ENCODE data around the gene DAB2IP.

DAB2IP gene

DNA sequence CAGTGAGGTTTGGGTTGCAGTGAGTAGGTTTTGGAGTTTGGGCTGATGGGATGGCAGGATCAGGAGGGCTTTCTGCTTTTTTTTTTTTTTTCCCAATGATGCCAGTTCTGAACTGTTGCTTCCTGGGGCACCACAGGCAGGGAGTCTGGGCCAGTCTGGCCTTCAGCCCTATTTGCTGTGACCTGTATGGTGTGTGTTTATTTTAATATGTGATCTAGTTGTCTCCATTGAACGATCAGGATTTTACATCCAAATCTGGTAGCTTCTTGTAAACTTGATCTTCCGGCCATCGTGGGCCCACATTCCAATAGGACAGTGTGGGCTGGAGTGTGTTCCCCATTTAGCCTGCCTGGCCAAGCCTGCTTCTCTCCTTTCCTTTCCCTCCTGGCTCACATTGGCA, 25.8 kb upstream of the DAB2IP start:
- no peak for DNase-seq (ENCODE audit: low read depth in 1 of 2, low spot score in 1 of 2)

DNA sequence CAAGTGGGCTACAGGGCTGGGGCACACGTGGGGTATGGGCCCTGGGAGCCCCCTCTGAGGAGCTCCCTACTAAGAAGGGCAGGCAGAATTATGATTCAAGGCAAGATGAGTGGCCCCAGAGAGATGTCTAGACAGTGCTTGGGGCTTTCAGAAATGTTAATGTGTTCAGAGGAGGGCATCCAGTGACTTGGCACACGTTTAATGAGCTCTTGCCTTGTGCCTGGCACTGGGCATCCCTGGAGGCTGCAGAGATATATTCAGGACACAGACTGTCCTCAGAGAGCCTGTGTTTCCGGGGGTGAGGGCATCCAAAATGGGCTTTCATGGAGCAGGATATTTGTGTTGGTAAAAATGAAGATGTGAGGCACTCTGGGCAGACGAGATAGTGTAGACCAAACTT, 25.4 kb upstream of the DAB2IP start:
- DNase-seq (ENCODE audit: low read depth in 1 of 2, low spot score in 1 of 2): no peak

DNA sequence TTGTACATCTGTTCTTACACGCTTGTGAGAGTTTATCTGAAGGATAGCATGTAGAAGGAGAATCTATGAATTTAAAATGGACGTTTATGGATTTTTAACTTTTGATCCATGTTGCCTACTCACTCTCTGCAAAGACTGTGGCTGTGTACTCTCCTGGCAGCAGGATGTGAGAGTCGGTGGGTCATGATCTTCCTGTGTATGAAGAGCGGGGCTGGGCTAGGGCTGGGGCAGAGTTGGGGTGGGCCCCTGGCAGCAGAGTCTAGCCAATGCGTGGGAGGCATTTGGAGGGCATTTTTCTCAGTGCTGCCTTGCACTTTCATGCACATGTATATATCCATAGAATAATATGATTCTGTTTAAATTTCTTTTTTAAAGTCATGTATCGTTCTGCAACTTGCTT, 24.0 kb upstream of the DAB2IP start:
- DNase-seq (ENCODE audit: low read depth in 1 of 2, low spot score in 1 of 2): no peak

DNA sequence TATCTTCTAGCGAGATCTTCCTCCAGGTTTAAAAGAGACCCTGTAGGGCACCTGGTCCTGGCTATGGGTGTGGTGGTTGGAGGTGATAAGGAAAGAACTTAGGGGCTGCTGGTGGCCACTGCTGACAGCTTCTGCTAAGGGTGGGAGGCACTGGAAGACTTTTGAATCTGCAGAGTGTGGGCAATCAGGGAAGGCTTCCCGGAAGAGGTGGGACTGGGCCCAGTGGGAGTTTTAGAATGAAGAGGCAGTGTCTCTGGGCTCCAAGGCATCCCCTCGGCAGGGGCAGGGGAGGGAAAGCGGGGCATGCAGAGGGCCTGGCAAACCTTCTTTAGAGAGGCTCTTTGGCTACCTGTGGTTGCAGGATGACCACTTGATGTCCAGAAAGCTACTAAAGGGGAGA, 23.0 kb upstream of the DAB2IP start:
- DNase-seq (ENCODE audit: low read depth in 1 of 2, low spot score in 1 of 2): no peak

DNA sequence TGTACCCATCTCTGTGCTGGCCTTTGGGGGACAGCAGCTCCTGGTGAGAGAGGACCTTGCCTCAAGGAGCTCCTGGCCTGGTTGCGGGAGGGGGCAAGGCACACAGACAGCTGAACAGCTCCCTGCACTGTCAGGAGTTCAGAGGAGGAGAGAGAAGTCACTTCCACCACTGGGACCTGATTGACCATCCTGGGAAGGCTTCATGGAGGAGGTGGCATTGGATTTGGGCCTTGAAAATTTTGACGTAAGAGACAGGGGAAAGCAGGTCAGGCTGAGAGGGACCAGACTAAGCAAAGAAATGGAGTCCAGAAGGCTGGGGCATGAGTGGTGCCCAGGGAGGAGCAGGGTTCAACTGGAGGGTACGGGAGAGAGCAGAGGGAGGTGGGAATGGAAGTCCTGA, 20.3 kb upstream of the DAB2IP start:
- DNase-seq (ENCODE audit: low read depth in 1 of 2, low spot score in 1 of 2): no peak

DNA sequence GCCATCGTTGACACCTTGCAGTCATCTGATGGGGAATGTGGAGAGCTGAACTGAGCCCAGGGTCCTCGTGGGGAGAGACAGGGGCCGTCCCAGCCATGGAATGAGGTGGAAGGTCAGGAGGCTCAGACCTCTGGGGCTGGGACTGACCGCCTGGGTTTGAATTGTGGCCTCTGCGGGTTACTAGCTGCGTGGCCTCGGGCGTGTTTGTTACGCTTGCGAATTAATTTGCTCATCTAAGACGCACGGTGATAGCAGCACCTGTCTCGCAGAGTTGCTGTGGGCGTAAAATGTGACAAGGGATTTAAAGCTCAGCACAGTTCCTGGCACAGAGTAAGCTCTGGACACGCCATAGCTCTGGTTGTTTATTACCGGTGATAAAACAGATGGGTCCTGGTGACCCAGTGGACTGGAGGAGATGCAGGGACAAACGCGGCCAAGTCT, 19.4 kb upstream of the DAB2IP start:
- DNase-seq (ENCODE audit: low read depth in 1 of 2, low spot score in 1 of 2): no peak

DNA sequence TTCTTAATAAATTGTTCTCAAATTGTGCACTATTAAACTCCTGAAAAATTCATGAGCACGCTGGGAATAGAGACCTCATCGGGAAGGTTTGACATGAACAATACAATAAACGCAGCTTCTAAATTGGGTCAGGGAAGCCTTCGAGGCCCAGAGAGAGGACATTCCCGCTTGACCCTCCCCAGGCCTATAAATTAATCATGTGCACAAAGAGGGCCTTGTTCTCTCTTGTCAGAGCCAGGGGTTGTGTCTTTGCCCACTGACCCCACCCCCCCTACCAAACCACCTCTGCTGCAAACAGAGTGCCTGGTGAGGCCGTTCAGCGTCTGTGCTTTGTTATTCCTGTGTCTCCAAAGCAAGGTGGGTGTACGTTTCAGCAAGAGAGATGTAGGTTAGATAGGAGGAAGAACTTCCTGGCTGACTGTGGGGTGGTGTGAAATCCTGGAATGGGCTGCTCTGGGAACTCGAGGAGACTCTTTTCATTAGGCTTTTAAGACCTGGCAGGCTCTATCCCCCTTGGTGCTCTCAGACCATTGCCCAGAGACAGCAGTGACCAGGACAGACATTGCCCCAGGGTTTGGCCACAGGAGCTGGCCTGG, 18.2 kb upstream of the DAB2IP start:
- DNase-seq (ENCODE audit: low read depth in 1 of 2, low spot score in 1 of 2): no peak

DNA sequence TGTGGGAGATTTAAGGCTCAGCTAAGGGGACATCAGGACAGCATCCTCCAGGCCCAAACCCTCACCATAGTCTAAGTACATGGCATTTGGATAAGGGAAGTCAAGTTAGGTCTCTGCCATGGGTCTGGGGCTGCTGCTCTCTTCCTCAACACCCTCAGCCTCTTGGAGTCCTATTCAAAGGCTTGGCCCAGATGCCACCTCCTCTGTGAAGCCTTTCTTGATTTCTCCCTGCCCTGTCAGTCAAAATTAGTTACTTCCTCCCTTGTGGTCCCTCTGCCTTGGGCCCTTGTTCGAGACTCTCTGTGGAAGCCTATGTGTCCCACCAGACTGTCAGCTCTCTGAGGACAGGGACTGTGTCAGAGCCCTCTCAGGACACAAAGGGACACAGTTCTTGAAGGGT, 17.7 kb upstream of the DAB2IP start:
- no peak for DNase-seq (ENCODE audit: low read depth in 1 of 2, low spot score in 1 of 2)

DNA sequence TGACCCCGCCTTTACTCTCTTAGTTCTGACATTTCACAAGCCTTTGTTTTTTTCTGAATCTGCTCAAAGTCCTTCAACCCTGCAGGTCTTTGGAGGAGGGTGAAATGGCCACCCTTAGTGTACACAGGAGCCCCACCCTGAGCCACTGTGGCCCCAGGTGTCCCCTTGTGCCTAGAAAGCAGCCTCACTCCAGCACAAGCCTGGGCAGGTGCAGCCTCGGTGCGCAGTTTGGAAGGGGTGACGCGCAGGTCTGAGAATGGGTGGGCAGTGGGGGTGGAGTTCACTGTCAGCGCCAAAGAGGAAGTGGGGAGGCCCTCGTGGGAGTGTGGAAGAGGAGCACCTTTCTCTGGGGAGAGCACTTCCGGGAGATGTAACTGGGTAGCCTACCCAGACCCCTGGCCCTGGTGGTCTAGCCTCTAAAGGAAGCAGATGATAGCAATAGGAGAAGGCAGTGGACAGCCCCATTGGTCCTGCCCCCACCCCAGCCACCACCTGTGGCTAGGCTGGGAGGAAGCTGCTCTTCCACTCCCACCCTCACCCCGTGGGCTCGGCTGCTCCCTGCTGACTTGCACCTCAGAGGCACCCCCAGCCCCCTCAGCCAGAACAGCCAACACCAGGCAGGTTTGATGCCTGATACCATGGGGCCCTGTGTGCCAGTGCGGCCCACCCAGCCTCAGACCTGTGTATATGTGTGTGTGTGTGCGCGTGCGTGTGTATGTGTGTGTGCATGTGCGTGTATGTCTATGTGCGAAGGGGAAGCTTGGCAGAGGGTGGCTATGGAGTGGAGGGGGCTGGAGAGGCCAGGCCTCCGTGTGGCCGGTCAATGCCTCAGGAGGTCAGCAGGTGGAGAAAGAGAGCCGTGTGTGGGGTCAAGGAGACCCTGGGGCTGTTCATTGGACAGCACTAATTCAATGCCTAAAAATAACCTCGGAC, 16.8 kb upstream of the DAB2IP start:
- DNase-seq (ENCODE audit: low read depth in 1 of 2, low spot score in 1 of 2): no peak

DNA sequence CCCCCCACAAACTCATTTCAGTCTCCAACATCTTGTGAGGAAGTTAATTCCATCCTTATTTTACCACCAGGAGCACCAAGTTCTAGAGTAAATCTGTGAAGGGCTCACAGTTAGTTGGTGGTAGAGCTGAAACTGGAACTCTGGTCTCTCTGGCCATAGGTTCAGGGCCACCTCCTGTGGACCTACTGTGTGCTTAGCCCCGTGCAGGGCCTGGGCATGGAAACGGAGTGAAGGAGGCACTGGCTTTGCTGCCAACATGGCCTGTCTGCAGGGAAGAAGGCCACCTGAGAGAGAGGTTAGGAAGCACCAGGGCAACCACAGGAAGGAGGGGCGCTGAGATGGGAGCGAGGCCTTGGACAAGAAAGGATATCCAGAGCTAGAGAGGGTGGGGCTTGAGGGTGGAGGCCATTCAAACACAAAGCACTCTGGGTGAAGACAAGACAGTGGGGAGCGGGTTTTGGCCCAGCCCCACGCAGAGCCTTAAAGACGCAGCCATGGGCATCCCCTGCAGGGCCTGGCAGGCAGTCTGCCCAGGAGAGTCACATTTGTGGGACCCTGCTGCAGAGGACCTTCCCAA, 16.0 kb upstream of the DAB2IP start:
- no peak for DNase-seq (ENCODE audit: low read depth in 1 of 2, low spot score in 1 of 2)

DNA sequence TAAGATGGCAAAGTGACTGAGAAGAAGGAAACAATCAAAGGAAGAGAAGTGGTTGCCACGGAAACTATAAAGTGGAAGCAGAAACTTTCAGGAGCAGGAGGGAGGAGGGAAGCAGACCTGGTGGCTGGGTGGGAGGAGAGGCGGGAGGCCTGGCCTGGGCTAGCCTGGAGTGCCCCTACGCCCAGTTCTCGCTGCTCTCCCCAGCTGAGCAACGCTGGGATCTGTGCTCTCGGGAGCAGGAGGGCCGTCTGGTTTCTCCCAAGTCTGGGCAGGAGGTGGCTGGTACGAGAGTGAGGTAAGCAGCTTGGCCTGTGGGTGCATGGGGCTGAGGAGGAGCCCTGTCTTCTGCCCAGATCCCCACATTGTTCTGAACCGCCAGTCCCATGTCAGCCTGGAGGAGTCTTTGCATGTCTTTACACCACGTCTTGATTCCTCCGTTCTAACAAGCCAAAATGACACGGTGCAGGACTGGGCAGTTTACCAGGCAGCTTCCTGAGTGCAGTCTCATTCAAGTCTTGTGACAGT, 15.0 kb upstream of the DAB2IP start:
- no peak for DNase-seq (ENCODE audit: low read depth in 1 of 2, low spot score in 1 of 2)

DNA sequence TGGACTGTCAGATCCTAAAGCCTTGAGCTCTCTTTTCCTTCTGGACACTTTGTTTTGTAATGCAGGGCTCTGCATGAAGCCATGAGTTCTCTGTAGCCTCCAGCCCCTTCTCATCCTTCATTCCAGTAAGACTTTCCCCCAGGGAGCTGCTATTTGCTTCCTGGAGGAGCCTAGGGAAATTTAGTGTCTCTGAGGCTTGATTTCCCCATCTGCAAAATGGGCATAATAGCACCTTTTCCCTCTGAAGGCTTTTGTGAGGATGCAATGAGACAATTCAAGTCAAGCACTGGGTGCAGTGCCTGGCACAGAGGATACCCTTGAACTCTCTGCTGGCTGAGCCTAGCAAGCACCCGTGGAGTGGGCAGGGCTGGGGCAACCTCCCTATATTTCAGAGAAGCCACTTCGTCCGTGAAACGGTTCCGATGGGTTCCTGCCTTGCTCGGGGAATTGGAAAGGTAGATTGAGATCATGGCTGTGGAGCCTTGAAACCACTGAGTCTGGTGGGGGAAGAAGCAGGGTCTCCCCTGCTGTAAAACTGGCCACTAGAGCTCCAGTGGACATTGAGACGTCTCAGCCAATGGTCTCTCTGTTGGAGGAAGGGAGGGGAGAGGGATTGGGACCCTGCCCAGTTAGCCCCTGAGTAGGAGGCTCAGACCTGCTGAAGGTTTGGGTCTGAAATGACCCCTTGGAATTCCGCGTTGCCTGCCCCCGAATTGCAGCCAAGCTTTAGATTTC, 14.3 kb upstream of the DAB2IP start:
- DNase-seq (ENCODE audit: low read depth in 1 of 2, low spot score in 1 of 2): no peak

DNA sequence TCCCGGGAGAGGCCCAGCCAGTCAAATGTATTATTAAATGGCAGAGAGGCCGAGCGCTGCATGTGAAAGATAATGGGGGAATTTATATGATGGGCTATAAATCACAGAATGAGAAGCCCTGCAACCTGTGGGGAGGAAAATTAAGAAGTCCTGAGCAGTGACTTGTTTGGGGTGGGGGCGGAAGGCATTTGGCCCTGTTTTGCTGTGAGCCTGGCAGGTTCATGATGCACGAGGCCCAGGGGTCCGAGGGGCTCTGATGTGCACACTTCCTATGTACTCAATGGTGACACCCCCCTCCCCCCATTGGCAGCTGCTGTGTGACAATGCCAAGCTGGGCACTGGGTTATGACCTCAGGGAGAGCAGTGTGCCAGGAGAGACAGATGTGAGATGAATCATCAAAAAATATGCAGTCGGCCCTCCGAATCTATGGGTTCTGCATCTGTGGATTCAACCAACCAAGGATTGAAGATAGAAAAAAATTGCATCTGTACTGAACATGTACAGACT, 13.7 kb upstream of the DAB2IP start:
- no peak for DNase-seq (ENCODE audit: low read depth in 1 of 2, low spot score in 1 of 2)

DNA sequence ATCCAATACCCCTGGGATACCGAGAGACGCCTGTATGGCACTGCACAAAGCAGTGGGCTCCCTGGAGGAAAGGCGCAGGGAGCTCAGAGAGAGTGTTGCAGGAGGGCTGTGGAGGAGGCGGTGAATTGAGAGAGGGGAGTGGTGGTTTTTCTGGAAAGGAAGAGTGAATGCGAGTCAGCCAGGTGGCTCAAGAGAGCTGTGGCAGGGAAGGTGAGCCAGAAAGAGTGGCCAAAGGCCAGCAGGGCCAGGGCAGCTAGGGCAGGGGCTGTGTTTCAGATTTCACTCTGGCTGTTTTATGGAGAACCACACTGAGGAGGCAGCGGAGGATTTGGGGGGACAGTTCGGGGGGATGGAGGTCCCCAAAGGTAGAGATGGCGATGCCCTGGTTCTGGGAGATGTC, 13.0 kb upstream of the DAB2IP start:
- no peak for DNase-seq (ENCODE audit: low read depth in 1 of 2, low spot score in 1 of 2)

DNA sequence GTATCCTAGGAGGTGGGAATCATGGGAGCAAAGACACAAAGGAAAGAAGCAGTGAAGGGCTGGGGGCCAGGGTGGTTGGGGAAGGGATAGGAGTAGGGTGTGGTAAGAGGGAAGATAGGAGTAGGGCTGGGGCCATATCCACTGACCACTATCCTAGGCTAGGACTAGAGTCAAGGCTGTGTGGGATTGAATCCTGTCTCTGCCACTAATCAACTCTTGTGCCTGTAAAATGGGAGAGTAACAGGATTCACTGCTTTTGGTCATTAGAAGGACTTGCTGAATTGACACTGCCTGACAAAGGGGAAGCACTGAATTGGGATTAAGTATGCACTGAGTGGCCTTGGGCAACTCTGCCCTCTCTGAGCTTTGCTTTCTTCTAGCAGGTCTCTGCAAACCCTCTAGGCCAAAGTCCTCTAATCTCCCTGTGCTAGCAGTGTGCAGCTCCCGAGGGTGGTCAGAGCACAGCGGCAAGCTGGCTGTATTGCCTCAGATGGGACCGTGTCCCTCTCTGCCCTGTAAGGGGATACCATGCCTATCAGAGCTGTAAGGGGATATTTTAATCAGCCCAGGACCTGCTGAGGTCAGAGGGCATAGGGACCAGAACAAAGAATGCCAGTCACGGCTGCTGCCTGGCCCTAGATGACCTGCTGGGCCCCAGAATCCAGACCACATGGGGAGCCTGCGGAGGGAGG, 12.4 kb upstream of the DAB2IP start:
- DNase-seq (ENCODE audit: low read depth in 1 of 2, low spot score in 1 of 2): no peak

DNA sequence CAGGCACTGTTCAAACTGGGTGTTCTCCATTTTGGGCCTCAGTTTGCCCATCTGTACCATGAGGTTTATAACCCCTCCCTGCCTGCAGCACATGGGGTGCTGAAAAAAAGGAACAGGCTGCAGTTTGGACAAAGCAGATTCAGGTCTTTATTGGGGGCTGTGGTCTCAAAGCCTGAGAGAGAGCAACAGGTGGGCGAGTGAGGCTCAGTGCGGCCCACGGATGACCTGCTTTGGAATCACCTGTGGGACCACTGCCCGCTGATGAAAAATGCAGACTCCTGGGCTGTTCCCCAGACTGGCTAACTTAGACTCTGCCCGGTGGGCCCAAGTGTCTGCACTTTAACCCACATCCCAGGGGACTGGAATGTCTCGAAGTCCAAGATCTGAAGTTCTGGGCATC, 11.8 kb upstream of the DAB2IP start:
- no peak for DNase-seq (ENCODE audit: low read depth in 1 of 2, low spot score in 1 of 2)

DNA sequence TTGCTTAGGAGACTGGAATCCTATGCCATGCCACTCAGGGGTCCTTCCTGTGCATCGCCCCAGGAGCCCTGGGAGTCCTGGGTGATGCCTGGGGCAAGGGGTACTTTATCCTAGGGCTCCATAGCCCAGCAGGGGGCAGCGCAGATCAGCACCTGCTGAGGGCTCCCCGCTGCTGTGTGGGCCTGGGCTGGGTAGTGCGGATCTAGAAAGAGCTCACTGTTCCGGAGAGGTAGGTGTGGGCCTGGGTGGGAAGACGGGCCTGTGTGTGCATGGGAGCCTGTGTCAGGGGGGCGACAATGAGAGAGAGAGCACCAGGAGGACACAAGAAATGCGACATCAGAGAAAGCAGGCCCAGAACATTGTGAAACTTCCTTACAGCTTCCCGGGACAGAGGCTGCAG, 11.4 kb upstream of the DAB2IP start:
- DNase-seq (ENCODE audit: low read depth in 1 of 2, low spot score in 1 of 2): peak in 1 of 2 donors; percentile 5

DNA sequence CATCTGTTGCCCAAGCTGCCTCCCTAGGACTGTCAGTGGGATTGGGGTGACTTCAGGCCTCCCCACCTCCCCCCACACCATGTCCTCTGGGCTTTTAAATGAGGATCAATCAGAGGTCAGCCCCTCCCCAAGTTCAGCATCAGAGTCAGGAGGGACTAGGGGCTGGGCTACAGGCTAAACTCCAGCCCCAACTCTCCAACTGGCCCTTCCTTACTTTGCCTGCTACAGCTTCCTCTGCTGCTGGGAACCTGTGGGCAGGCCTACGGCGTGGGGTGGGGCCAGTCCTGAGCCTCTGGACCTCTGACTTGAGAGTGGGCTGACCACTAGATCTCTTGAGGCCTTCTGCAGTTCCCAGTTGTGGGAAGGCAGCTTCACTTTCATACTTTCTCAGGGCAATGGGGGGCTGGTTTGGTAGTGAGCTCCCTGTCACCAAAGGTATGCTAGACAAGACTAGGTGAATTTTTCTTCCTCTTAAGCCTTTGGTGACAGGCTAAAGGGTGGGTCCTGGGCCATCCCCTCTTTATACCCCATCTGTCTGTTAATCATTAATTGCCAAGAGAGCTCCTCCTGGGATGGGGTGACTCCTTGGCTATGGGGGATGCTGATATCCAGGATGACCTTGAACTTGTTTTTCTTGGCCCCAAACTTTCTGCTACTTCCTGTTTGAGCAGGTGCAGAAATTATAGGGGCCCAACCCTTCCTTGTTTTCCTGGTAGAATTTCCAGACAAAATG, 10.8 kb upstream of the DAB2IP start:
- DNase-seq (ENCODE audit: low read depth in 1 of 2, low spot score in 1 of 2): no peak

DNA sequence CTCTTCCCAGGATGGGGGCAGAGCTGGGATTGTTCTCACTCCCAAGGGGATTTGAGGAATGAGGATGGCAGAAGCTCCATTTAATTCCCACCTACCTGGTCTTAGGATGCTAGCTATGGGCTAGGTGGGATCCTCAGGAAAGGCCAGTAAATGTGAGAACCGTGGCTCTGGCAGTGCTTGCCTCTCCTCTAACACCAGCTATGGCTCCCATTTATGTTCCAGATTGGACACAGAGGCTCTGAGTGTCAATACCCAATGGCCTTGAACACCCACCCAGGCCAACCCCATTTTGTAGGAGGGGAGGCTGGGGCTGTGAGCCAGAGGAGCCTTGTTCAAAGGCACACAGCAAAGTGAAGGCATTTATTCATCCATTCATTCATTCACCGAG, 10.2 kb upstream of the DAB2IP start:
- no peak for DNase-seq (ENCODE audit: low read depth in 1 of 2, low spot score in 1 of 2)

DNA sequence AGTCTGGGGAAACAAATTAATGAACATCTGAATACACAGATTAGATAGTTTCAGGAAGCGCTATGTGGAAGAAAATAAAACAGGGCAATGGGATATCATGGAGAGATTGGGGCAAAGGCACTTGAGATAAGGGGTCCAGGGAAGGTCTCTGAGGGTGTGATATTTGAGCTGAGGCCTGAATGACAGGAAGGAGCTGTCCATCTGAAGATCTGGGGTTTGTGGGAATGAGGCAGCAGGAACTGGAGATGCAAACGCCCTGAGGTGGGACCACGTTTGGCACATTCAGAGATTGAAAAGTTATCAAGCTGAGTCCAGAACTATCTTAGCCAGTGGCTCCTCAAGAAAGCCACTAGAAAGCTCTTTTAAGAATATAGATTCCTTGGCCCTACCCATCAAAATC, 8.7 kb upstream of the DAB2IP start:
- DNase-seq (ENCODE audit: low read depth in 1 of 2, low spot score in 1 of 2): no peak

Data from stimulated activated CD4-positive, alpha-beta T cell treated with anti-CD3 and anti-CD28 coated beads, Interleukin-15, amount 100 ng/mL, for 1 hour (primary cell).